Middle frontal gyrus (tissue), 1 donor: ENCODE results near the gene LBX1.

Experiments used
- DNase-seq: peaks from one replicate; pipeline ENCODE4 v3.0.0-alpha.2; 2015; ENCODE audit warnings: low spot score; ENCODE audit errors: extremely low spot score

The LBX1 gene

GRCh38 chr10:101244321-101245050 is 15.2 kb upstream of the LBX1 start:
- no peak for DNase-seq

DNA sequence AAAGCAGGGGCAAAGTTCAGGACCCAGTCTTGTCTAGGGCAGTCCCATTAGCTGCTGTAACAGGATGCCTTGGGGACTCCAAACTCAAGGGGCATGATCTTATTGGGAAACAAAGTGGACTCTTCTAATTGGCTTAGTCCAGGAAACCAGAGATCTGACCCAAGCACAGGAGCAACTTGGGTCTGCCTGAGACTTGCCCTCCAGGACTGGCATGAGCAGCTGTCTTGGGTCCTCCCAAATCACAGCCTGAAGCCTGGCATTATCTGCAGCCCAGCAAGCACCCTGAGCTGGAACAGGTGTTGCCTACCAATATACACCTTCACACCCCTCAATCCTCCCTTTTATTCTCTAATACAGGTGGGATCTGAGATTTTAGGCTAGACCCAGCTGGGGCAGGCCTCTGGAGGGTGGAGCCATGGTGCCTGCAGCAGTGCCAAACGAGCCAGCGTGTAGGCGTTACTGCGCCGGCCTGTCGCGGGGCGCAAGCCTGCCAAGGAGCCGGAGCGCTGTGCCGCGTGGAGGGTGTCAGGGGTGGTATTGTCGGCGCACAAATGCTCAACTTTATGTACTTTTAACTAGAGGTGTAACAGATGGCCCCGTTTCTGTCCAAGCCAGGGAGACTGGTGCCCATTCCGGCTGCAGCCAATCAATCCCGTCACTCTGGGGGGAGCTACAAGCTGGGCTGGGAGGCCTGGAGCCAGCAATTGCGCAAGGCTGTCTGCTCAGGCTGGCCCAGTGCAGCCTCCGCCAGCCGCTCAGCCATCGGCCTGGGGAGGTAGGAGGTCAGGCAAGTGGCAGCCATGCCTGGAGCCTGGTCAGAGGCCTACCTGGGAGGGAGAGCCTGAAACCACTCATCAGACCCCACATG is 12.8 kb upstream of the LBX1 start:
- no peak for DNase-seq

GRCh38 chr10:101238732-101239105 is 9.5 kb upstream of the LBX1 start:
- DNase-seq = no peak

DNA sequence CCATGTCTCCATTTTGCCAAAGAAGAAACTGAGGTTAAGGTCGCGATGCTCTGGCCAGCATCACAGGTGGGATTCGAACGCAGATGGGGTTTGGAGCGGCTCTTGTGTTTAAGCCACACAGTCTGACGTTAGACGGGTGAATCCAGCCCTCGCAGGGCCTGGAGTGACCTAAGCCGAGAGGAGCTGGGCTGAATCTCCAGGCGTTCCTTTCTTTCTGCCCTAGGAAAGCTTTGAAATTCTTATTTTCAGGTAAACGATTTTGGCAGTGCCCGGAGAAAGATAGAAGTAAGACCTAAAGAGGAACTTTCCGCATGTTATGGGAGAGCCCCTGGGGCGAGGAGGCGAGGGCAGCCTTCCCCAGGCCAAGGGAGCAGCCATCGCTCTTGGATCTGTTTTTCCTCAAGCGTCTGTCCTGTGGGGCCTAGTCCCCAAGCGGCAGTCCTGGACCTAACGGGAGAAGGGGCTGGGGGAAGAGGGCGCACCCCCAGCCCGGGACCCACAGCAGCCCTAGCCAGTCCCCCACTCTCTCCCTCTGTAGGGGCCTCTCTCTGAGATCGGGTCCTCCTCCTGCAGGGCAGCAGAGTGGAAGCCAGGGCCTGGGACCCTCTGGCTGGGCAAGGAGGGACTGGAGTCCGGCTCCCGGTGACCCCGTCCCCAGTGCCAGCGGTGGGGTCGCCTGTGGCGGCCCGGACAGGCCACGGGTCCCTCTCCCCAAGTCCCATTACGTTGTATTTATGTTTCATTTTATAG is 8.9 kb upstream of the LBX1 start:
- DNase-seq = no peak

GRCh38 chr10:101237081-101237981 is 8.1 kb upstream of the LBX1 start:
- no peak for DNase-seq

GRCh38 chr10:101236376-101237080 is 7.3 kb upstream of the LBX1 start:
- DNase-seq = no peak

DNA sequence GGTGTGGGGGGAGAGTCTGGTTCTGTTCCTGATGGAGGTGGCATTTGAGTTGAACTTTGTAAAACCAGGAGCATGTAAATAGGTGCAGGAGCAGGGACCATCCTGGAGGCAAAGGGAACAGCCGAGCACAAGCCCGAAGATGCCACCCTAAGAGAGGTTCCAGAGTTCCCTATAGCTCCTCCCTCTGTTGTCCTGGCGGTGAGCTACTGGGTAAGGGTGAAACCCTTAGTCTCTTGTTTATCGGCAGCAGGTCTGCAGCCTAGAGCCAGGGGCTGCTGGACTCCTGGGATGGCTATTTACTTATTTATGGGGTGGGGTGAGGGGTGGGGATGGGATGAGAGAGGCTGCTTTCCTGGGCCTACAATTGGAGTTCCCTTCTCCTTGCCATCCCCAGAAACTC is 6.5 kb upstream of the LBX1 start:
- DNase-seq = no peak

DNA sequence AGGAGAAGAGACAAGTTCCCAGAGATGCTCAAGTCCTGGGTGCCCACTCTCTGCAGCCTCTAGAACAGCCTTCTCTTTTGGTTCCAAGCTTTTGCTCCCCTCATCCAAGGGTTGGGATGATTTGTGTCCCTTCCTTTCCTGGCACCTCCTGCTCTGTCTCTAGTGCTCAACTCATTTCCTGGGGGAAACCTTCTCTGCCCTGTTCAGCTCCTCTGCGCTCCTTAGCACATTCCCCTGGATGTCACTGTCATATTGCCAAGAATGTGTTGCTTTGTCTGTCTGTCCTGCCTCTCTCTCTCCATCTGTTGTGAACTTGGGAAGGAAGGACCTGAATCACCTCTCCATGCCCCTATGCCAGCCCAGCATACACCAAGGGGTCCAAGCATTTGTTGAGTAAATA is 5.1 kb upstream of the LBX1 start:
- no peak for DNase-seq

- no peak for DNase-seq
These were observed 4.6 kb upstream of the LBX1 start for GRCh38 chr10:101233863-101234262.

DNA sequence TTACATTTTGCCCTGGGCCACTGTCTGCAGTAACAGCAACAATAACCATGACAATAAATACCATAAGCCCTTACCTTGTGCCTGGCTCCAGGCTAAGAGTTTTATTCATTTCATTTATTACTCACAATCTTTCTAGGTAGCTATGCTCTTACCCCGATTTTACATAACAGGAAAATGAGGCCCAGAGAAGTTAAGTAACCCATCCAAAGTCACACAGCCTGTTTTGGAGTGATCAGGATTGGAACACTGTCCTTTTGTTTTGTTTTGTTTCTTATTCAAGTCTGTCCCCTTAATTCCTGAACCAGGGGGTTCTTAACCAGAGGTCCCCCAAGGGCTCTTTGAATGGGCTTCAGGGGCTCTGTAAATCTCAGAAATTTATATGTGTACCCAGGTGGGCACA is 4.2 kb upstream of the LBX1 start:
- DNase-seq = no peak

DNA sequence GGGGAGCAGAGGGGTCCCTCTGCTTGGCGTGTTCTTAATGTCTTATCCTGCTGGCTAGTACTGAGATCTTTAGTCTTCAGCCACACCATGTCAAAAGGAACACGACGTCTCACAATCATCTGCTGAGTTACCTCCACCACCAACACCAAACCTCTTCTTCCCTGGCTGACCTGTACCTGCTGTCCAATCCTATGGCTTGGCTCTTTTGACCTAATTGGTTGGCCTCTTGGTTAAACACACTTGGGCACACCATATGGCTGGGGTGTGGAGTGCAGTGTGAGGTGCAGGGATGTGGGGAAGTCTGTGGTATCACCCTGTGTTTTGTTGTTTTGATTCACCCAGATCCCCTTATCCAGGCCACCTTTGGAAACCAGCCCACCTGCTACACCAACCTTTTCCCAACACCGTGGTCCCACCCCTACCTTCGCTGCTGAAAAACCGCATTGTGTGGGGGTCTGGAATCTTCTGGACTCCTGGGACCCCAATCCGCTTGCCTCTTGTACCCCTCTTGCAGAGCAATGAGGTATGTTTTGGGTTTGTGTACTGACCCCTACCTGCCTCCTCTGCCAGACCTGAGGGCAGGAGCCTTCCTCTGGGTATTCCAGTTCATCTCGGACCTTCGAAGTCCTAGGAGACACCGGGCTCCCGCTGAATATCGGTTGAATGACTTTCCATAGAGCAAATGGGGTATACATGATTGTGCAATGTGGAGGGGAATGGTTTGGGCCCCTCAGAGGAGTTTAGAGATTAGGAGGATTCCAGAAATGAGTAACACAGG is 2.8 kb upstream of the LBX1 start:
- no peak for DNase-seq

GRCh38 chr10:101231092-101231491 is 1.8 kb upstream of the LBX1 start:
- no peak for DNase-seq

GRCh38 chr10:101230183-101230917 is 1.1 kb upstream of the LBX1 start:
- DNase-seq = no peak

GRCh38 chr10:101228966-101229265 is 347 bp downstream of the LBX1 start:
- no peak for DNase-seq

DNA sequence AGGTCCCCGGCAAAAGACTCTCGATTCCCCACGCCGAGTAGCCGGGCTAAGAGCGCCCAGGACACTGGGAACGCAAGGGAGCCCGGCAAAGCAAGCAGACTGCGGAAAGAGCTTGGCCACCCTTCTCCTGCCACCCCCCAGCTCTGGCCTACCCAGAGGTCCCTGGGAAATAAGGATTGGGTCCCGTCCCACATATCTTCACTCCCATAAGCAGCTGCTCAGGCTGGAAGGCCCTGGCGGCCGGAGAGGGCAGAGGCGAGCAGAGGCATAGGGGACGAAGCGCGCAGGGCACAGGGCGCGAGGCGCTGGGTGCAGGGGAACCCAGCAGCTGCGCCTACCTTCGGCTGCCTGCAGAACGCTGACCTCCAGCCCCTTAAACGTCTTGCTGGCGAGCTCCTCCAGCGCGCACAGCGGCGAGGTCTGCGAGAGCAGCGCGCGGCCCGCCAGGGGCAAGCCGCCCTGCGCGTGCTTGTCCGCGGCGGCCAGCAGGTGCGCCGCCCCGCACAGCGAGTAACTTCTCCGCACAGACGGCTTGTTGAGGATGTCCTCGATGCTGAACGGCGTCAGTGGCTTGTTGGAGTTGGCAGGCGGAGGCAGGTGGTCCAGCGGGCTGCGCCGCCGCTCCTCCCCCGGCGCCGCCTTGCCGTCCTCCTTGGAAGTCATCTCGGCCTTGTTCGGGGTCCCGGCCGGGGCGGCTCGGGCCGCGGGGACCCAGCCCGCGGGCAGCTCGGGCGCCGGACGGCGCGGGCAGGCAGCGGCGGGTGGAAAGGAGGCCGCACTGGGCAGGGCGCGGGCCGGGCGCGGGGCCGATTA is 904 bp downstream of the LBX1 start:
- DNase-seq = no peak

DNA sequence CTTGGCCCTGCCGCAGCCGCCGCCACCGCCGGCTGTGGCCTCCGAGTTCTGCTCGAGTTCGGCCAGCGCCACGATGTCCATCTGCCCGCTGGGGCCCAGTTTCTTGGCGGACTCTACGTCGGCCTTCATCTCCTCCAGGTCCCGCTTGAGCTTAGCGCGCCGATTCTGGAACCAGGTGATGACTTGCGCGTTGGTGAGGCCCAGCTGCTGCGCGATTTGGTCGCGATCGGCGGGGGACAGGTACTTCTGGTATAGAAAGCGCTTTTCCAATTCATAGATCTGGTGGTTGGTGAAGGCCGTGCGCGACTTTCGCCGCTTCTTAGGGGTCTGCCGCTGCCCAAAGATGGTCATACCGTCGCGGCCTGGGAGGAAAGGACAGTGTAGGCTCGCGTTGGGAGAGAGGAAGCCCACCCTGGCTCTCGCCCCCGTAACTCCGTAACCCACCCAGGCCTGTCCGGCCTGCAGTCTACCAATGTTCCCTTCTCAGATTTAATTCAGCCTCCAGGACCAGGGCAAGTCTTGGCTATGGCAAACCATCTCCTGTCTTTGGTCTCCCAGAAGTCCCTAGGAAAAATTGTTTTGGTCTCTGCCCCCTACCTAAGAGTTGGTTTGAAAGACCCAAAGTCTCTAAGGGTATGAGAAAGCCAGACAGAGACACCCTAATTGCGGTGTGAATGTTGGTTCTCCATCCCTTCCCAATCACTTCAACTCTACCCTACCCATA is 1.7 kb downstream of the LBX1 start:
- no peak for DNase-seq
